Measurements from ENCODE around the gene PELI2. TPM values are rescaled to one million over a fixed set of nuclear protein-coding genes. Genes with fewer than 3 reads are reported as not detected.

PELI2 gene
- total and polyA plus RNA-seq, 11 donors = 0.80 to 5.2 (median 3.3) TPM

GRCh38 chr14:56334458-56334857 lies 216.2 kb downstream of the PELI2 start:
- no peak for ATAC-seq
- H3K27me3 ChIP-seq = no peaks in the 10 kb centered on the region
- TF ChIP-seq CTCF (IDR thresholded peaks at IDR 0.05) (no peak), POLR2A (IDR thresholded peaks at IDR 0.05) (no peak)
- no peaks in the 10 kb centered on the region for H3K9me3 ChIP-seq
- no peaks in the 10 kb centered on the region for H3K36me3 ChIP-seq
- H3K4me3 ChIP-seq = no peak overlapping the region
- peak overlapping the region in 2 of 12 donors; percentile 9 to 77 for H3K27ac ChIP-seq
- DNase-seq = no peak
- peaks cover 0 to 29% (median 6%) of the 10 kb centered on the region in 12 donors for H3K4me1 ChIP-seq
- WGBS, 4 donors = 81 to 92% (median 88%) methylated on average over 1 of the region's 1 CpG
- intact Hi-C loops (cut with DNase I) = loop anchor here in 3 of 10 donors (5.0 to 10.0 kb wide), 4 partner anchors 62 to 630 kb away; partner anchors contain the start of gene PELI2 (in 1 of the 3)

GRCh38 chr14:56338674-56339073 lies 220.5 kb downstream of the PELI2 start:
- no peaks in the 10 kb centered on the region for H3K9me3 ChIP-seq
- DNase-seq (no peak), ATAC-seq (no peak)
- H3K27ac ChIP-seq = no peak overlapping the region
- H3K4me1 ChIP-seq = peaks cover 0 to 43% (median 21%) of the 10 kb centered on the region in 12 donors
- 87 to 92% (median 89%) methylated on average over 4 of the region's 4 CpGs for WGBS, 4 donors
- no peak for TF ChIP-seq POLR2A (IDR thresholded peaks at IDR 0.05)
- no peak for TF ChIP-seq CTCF (IDR thresholded peaks at IDR 0.05)
- no peaks in the 10 kb centered on the region for H3K36me3 ChIP-seq
- H3K4me3 ChIP-seq = no peak overlapping the region
- H3K27me3 ChIP-seq = no peaks in the 10 kb centered on the region
- intact Hi-C loops (cut with DNase I) = loop anchor here in 5 of 10 donors (1.0 to 10.0 kb wide), 8 partner anchors 214 to 634 kb away; partner anchors contain the start of gene PELI2 (in 1 of the 5)

- 45 to 53% (median 49%) methylated on average over 9 of the region's 9 CpGs for WGBS, 4 donors
- intact Hi-C loops (cut with DNase I) = loop anchor here (1.0 to 10.0 kb wide), 12 partner anchors 132 to 635 kb away; partner anchors contain the start of gene PELI2 (in 2 of the 10)
- Histone ChIP-seq H3K4me1 (peaks cover 0 to 33% (median 21%) of the 10 kb centered on the region in 12 donors), H3K4me3 (no peak overlapping the region), H3K36me3 (no peaks in the 10 kb centered on the region), H3K27ac (peak overlapping the region in 1 of 12 donors; percentile 8), H3K27me3 (no peaks in the 10 kb centered on the region), H3K9me3 (no peaks in the 10 kb centered on the region)
- TF ChIP-seq POLR2A (IDR thresholded peaks at IDR 0.05) (no peak), CTCF (IDR thresholded peaks at IDR 0.05) (peak; percentile 65 to 92 (median 82))
- DNase-seq (peak; percentile 67 to 80 (median 73)), ATAC-seq (peak; percentile 84 to 95 (median 91))
Measured at GRCh38 chr14:56339855-56340701, 221.9 kb downstream of the PELI2 start.

GRCh38 chr14:56340932-56341331 lies 222.7 kb downstream of the PELI2 start:
- TF ChIP-seq POLR2A (IDR thresholded peaks at IDR 0.05) = no peak
- no peak for TF ChIP-seq CTCF (IDR thresholded peaks at IDR 0.05)
- ATAC-seq (no peak), DNase-seq (no peak)
- Histone ChIP-seq H3K9me3 (no peaks in the 10 kb centered on the region), H3K4me1 (peaks cover 0 to 33% (median 21%) of the 10 kb centered on the region in 12 donors), H3K36me3 (no peaks in the 10 kb centered on the region), H3K27ac (no peak overlapping the region), H3K27me3 (no peaks in the 10 kb centered on the region), H3K4me3 (no peak overlapping the region)
- intact Hi-C loops (cut with DNase I) = loop anchor here in 9 of 10 donors (2.0 to 10.0 kb wide), 7 partner anchors 131 to 636 kb away; partner anchors contain the start of gene PELI2 (in 1 of the 9)
- 82 to 95% (median 91%) methylated on average over 1 of the region's 1 CpG for WGBS, 4 donors
